HG02943 (cell line): Measurements from ENCODE around the gene KLF1.
A peak's percentile ranks its signal among the peaks of the same experiment; 100 is the strongest.
"Not testable (repeated sequence)": the region's sequence is repeated elsewhere in the genome, so short reads cannot be mapped to it uniquely, and the experiment has no call there.

Source experiments
- ATAC-seq: cut with Tn5 transposase; IDR thresholded peaks from one replicate; pipeline ENCODE4 v1.9.1; 2021; ENCODE audit warnings: mild to moderate bottlenecking, low read depth, moderate library complexity; ENCODE audit not compliant: unreplicated experiment

The KLF1 gene

GRCh38 chr19:12891553-12892021, 4.6 kb upstream of the KLF1 start:
- no peak for ATAC-seq

DNA sequence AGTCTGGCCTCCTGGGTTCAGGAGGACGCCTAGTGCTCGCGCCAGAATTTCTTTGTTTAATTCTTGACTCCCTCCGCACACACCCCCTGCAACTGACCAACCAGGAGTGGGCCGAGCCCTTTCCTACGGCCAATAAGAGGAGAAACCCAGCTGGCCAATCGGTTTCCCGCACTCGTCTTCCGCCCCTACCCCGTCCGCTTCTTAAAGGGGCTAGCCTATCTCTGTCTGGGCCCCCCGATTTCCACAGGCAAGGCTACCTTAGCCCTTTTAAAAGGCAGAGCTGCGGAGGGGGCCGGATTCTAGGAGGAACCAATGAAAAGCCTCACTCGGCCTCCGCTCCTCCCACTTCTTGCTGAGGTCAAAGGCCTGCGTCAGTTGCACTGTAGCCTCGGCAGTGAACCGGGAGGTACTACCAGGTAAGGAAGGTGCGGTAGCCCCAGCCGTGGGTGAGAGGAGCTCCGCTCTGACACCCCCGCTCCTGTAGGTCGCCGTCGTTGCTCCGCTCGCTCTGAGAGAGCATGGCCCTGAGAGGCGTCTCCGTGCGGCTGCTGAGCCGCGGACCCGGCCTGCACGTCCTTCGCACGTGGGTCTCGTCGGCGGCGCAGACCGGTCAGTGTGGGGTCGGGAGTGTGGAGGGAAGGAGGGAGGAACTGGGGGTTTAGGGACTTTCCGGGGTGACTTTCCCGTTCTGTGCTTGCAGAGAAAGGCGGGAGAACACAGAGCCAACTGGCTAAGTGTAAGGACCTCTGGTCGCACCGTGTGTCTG, 4.0 kb upstream of the KLF1 start, which contains the start of gene GCDH:
TSS of gene GCDH (plus strand) at position 374 of the 766 bp plus-strand sequence. CDS start at position 519, 145 bp downstream.
- ATAC-seq, result peak; percentile 88

GRCh38 chr19:12890299-12890786, 3.3 kb upstream of the KLF1 start:
- not testable (repeated sequence) for ATAC-seq

GRCh38 chr19:12888006-12888603, 1.1 kb upstream of the KLF1 start:
- ATAC-seq, result no peak

DNA sequence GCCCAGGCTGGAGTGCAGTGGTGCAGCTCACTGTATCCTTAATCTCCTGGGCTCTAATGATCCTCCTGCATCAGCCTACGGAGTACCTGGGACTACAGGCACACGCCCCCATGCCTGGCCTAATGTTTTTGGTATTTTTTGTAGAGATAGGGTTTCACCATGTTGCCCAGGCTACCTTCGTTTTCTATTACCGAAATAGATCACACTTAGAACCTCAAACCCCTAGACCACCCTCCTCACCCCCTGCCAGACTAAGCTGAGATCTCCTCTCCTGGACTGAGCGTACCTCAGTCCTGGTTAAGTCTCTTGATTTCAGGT, 391 bp downstream of the KLF1 start:
- ATAC-seq, result no peak

DNA sequence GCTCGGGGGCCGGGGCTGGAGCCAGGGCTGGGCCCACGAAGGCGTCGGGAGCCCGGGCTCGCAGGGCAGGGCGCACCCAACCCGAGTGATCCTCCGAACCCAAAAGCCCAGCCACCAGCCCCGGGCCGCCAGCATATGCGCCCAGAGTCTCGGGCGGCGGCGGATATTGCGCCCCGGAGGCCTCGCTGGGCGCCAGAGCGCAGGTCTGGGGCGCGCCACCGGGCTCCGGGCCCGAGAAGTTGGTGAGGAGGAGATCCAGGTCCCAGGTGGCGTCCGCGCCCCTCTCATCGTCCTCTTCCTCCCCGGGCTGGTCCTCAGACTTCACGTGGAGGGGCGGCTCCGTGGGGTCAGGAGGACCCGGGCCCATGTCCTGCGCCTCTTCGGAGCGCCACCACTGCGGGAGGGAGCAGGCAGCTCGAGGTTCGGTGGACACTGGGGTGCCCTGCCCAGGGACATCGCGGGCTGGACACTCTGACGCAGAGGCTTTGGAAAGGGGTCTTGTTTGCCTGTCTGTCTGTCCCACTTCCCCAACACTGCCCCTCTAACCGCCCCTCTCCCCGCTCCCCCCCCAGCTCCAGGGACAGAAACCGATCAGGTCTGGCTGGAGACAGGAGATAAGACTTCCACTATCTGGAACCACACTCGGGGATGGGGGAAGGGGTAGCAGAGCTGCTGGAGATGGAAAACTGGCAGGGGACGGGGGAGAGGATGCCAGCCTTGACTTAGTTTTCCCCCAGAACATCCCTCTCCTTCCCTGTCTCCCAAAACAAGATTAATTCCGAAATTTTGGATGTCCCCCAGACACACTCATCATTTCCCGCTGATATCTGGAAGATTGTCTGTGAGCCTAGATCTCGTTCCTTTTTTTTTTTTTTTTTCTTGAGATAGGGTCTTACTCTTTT, 1.0 kb downstream of the KLF1 start:
- no peak for ATAC-seq

DNA sequence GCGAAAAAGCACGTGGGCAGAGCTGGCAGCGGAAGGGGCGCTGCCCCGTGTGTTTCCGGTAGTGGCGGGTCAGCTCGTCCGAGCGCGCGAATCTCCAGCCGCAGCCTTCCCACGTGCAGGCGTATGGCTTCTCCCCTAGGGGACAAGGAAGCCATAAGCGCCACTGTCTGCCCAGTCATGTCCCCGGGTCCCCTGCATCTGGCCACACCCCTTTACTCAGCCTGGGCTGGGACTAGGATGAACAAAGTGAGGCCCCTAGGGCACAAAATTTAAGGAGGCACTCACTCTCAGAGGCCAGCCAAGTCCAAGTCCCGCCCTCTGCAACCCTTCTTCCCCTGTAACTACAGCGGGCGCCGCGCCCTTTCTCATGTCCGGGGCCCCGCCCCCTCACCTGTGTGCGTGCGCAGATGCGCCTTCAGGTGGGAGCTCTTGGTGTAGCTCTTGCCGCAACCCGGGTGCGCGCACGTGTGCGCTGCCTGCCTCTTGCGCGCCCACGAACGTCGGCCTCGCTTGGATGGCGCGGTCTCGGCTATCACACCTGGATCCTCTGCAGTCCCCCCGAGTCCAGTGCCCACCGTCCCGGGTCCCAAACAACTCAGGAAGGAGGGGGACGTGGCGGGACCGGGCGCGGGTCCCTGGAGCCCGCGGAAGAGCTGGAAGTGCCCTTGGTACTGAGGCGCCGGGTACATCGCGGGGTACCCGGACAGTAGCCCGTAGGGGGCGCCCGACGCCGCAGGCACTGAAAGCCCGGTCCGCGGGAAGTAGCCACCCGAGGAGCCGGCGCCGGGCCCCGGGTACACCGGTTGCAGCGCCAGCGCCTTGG, 1.9 kb downstream of the KLF1 start:
- ATAC-seq, result no peak

DNA sequence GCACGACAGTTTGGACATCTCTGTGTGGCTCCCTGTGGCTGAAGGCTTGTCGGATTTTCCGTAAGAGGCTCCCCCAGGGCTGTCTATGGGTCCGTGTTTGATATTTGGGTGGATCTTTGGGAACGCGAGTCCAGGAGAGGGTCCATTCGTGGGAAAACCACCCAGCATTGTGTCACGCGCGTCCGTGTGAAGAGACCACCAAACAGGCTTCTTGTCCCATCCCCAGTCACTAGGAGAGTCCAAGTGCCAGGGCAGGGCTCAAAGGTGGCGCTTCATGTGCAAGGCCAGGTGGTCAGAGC, 2.4 kb downstream of the KLF1 start:
- no peak for ATAC-seq

DNA sequence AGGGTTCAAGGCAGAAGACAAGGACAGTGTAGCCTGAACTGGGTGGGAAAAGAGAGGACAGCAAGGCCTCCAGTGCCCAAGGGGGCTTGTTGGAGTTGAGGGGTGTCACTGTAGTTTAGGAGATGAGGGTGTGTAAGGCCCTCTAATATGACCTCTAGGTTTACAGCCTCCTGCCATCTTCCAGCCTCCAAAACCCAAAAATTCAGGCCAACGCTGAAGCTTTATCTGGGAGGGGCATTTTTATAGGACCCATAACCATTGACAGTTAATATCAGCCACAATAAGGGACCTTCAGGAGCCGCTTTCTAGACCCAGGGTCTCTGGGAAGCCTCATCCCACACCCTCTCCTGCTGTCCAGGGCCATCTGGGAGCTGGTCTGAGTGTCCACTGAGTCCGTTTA, 2.8 kb downstream of the KLF1 start:
- ATAC-seq, result no peak

DNA sequence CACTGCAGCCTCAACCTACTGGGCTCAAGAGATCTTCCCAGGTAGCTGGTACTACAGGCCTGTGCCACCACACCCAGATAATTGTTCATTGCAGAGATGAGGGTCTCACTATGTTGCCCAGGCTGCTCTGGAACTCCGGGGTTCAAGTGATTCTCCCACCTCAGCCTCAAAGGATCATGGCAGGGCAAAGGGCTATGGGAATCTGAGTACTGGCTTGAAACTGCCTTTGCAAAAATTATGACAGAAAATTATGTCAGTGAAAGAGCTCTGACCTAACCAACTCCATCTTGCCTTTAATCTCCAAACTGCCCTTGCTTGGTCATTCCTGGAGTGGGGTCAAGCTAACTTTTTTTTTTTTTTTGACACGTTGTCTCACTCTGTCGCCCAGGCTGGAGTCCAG, 4.4 kb downstream of the KLF1 start:
- ATAC-seq, result no peak

- peak; percentile 82 for ATAC-seq
Measured at GRCh38 chr19:12881172-12881808, 5.7 kb downstream of the KLF1 start, which contains the start of gene DNASE2. Gene DNASE2, minus strand, starts transcription at chr19:12881449. Its CDS starts 74 bp downstream, at chr19:12881375.

GRCh38 chr19:12880551-12881171, 6.3 kb downstream of the KLF1 start:
- ATAC-seq, result no peak

DNA sequence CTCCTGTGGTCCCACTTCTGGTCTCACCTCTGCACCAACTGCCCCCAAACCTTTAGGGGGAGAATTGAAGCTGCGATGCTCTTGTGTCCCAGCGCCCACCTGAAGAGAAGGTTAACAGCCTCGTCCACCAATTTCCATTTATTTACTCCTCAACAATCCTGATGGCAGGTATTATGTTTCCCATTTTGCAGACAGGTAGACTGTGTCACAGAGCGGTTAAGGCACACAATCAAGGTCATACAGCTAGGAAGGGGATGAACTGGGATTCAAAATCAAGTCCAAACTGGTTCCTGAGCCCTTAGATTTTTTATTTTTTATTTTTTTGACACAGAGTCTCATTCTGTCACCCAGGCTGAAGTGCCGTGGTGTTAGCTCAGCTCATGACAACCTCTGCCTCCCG, 11.9 kb downstream of the KLF1 start:
- ATAC-seq, result no peak

DNA sequence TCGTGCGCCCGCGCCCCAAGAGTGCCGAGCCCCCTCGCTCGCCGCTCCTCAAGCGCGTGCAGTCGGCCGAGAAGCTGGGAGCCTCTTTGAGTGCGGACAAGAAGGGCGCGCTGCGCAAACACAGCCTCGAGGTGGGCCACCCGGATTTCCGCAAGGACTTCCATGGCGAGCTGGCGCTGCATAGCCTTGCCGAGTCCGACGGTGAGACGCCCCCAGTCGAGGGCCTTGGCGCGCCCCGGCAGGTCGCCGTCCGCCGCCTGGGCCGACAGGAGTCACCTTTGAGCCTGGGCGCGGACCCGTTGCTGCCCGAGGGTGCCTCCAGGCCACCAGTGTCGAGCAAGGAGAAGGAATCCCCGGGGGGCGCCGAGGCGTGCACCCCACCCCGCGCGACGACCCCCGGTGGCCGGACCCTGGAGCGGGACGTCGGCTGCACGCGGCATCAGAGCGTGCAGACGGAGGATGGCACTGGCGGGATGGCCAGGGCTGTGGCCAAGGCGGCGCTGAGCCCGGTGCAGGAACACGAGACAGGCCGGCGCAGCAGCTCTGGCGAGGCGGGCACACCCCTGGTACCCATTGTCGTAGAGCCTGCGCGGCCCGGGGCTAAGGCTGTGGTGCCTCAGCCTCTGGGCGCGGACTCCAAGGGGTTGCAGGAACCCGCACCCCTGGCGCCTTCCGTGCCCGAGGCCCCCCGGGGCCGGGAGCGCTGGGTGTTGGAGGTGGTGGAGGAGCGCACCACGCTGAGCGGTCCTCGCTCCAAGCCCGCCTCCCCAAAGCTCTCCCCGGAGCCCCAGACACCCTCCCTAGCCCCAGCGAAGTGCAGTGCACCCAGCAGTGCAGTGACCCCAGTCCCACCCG, 12.9 kb downstream of the KLF1 start:
- ATAC-seq, result no peak

- ATAC-seq, result no peak
Measured at GRCh38 chr19:12872941-12873890, 13.8 kb downstream of the KLF1 start.

DNA sequence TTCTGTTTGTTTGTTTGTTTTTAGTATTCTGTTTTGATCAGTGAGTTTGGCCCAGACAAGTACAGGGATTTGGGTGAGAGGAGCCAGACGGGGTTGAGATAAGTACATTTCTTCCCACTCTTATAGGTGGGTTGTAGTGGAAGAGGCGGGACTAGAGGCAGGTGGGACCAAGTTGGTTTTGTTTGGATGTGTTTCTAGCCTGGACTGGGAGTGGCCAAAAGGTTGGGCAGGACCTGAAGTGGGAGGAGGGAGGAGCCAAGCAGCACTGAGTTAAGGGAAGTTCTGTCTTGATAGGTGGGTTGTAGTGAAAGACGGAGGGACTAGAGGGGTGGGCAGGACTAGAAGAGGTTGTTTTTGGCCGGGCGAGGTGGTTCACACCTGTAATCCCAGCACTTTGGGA, 14.7 kb downstream of the KLF1 start:
- ATAC-seq, result no peak

- ATAC-seq, result no peak
Measured at GRCh38 chr19:12871681-12872080, 15.3 kb downstream of the KLF1 start.
